DMS53 treated with DMSO at 0.1 percent for 48 hours (cell line): ENCODE measurements around the gene TMEM134.
A peak's percentile ranks its signal among the peaks of the same experiment; 100 is the strongest.

Experiments used
- DNase-seq: peaks from one replicate; lab custom pipeline; 2025; ENCODE audit not compliant: unreplicated experiment; lab: John Stamatoyannopoulos, UW

Gene TMEM134

DNA sequence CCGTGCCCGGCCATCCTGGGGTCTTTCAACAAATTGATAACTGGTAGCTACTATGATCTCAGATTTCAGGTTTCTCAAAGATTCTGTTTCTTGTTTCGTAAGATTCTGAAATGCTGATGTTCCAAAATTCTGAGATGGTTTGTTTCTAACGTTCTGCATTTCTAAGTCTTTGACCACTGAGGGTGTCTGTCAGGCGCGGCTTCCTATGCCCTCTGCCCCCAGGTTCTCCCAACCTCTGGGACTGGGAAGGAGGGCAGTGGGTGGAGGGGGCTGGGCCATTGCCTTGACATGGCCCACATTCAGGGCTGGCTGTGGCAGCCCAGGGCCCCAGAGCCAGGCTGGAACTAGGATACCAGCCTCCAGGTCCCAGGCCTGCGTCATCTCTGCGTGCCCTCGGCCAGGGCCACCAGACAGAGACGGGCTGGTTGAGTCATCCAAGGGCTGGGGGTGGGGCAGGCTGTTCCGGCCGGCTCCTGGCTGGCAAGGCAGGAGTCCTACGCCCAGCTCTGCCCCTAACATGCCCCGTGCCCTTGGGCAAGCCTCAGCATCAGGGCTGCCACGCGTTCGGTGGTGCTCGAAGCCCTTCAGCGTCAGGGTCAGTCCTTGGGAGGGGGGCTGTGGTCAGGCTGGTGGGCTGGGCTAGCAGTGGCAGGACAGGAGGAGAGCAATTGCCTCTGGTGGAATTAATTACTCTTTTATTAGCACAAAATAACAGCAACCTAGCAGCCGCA lies 5.2 kb downstream of the TMEM134 start:
- peak; percentile 78 for DNase-seq

GRCh38 chr11:67463186-67463585 lies 5.9 kb downstream of the TMEM134 start:
- no peak for DNase-seq

DNA sequence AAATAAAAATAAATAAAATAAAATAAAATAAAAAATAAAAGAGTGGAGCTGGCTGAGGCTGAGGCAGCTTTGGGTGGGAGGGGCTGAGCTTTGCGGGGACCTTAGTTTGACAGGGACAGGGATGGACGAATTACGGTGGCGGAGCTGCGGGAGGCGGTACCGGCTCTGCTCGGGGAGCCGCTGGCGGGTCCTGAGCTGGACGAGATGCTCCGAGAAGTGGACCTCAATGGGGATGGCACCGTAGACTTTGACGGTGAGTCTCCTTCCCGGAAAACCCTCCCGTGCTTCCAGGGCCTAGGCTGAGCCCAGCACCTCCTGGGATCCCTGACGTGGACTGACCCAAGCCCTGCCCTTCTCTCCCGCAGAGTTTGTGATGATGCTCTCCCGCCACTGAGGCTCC lies 10.8 kb downstream of the TMEM134 start:
- DNase-seq = no peak

DNA sequence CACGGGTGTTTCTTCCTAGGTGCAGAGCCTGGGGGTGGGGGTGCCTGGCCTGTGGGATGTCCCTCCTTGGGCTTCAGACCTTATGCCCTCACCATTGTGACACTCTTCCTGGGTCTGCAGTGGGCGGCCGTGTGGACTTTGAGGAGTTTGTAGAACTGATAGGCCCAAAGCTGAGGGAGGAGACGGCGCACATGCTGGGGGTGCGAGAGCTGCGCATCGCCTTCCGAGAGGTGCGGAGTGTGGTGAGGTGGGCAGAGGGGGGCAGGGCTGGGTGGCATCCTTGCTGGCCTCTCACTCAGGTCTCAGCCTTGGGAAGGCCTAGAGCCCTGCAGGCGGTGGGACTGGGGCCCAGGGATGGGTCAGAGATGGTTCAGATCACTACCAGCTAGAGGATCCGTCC lies 11.6 kb downstream of the TMEM134 start:
- DNase-seq = no peak

- DNase-seq = no peak
These were observed 12.9 kb downstream of the TMEM134 start for GRCh38 chr11:67456068-67456705.

DNA sequence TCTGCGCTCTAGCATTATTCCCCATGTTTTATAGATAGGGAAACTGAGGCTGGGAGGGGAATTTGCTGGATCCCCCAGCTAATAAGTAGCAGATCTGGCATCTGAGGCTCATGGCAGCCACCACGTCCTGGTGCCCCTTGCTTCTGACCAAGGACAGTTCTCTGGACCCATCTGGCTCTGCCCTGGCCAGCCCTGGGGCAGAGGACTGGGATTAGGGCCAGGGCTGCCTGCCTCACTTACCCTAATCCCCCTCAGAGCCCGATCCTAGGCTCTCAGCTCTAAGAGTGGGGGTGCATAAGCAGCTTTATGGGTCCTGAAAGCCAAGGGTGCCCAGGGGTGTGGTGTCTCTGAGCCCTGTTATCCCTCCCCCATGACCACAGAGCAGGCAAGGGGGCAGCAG lies 14.0 kb downstream of the TMEM134 start, which contains the start of gene CABP4:
Gene CABP4 (plus strand): TSS at position 301 of the 400 bp plus-strand sequence. CDS start 70 bp downstream, at position 371.
- DNase-seq = no peak

- DNase-seq = no peak
These were observed 15.0 kb downstream of the TMEM134 start for GRCh38 chr11:67453816-67454732.

- peak; percentile 25 for DNase-seq
These were observed 16.7 kb downstream of the TMEM134 start, which contains the start of gene GPR152 for GRCh38 chr11:67452141-67452952. TSS of gene GPR152 (minus strand) at chr11:67452729. CDS start at chr11:67452724, 5 bp downstream.

- DNase-seq = no peak
These were observed 17.4 kb downstream of the TMEM134 start for GRCh38 chr11:67451658-67451976.

DNA sequence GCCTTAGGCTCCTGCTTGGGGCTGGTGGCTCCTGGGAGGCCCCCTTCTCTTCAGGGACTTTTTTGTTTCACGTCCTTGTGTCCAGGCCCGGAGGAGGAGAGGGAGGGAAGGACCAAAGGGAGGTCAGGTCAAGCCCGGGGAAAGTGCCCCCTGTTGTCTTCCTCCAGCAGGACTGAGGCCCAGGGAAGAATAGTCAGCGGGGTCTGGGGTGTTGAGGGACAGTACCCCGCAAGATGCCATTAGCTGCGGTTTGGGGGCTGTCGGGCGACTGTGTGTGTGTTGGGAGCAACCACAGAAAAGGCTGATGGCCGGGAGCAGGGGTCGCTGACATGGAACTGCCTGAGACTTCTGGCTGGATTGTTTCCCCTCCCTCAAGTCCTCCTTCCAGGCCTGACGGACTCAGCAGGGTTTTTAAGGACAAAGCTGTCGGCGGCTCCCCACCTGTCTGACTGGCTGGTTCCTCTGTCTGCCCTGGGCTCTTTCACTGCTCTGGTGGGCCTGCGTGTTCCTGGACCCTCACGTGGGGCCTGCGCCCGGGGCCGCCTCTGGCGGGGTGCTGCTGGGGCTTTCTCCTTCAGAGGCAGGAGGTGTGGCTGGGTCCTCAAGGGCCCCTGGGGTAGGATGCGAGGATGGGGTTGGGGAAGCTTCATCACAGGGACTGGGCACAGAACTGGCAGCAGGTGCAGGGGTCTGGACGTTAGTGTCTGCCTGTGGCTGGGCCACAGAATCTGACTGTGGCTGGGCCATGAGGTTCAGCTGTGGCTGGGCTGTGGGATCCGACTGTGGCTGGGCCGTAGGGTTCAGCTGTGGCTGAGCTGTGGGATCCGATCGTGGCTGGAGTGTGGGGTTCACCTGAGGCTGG lies 18.0 kb downstream of the TMEM134 start:
- DNase-seq = no peak

DNA sequence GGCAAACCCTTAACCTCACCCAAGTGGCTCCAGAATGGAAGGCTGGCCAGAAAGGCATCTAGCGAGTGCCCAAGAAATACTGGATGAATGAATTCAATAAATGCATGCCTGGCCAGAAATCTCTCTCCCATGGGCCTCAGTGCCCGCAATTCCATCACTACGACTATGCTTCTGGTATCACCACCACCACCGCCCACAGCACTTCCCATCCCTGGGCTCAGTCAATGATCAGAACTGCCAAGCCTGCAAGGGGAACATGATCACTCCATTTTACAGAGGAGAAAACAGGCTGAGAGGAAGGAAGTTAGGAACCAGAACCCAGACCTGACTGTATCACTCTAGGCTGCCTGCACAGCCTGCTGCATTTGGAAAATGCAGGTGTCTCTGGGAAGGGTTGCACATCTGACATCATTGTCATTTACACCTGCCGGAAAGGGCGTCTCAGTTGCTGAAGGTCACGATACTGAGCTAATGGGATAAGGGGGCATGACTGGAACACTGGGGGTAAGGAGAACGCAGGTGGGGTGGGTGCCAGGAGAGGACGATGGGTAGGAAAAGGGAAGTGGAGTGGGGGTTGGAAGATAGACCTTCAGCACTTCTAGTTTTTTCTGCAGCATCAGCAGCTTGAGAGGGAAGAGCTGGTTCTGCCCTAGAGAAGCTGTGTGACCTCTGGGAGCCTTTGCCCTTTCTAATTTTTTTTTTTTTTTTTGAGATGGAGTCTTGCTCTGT lies 19.8 kb downstream of the TMEM134 start:
- peak; percentile 92 for DNase-seq

DNA sequence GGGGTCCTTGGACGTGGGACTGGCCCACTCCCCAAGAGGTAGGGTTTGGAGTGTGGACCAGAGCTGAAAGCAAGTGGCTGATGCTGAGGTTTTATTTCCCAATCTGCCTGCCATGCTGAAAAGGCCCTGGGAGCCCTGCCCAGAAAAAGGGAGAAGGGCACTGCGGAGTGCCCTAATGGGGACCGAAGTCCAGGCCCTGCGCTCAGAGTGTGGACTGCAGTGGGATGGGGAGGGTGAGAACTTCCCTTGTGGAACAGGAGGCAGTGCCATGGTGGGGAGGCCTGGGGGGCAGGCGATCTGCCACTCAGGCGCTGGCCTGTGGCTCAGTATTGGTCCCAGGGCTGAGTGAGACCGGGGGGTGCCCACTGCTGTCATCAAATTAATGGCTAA lies 20.8 kb downstream of the TMEM134 start:
- no peak for DNase-seq

DNA sequence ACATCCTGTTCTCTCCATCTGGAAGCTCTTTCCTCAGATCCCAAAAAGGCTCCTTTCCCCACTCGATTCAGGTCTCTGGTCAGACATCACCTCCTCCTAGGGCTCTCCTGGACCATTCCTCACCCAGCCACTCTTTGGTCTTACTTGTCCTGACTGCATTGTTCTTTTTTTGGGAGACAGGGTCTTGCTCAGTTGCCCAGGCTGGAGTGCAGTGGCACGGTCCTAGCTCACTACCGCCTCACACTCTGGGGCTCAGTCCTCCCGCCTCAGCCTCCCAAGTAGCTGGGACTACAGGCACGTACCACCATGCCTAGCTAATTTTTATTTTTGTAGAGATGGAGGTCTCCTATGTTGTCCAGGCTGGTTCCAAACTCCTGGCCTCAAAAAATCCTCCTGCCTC lies 23.5 kb downstream of the TMEM134 start:
- no peak for DNase-seq

DNA sequence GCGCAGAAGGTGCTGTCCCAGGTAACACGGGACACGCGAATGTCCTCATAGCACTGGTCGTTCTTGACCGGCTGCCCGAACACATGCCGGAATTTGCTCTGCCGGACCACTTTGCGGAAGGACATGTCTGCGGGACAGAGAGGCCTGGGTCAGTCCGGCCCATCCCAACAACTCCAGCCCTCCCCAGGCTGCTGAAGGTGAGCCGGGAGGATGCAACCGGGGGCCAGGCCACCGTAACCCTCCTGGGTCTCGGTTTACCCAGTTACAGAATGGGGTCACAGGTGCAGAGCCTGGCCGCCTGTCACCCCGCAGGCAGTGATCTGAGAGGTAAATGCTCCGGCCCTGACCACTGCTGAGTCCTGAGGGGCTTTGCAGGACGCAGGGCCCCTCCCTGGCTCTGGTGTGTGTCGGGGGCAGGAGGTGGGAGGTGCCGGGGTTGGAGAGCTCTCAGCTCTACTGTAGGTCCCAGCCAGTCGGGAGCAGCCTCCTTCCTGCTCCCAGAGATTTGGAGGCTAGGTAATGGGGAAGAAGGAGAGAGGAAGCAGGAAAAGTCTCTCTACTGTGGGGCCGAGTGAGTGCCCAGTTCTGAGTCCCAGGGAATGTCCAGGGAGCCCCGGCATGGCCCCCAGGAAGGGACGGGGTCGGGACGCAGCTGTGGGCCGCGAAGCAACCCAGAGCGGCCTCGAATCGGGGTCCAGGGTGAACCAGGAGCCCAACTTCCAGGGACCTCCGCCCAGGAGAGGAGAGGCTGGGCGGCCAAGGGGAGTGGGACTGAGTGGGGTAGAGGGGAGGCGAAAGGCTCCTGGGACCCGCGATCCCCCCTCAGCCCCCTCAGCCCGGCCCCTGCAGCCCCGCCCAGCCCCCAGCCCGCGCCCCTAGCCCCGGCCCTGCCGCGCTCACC lies 26.3 kb downstream of the TMEM134 start:
- DNase-seq = no peak

GRCh38 chr11:67441731-67442351 lies 27.2 kb downstream of the TMEM134 start:
- DNase-seq = no peak

DNA sequence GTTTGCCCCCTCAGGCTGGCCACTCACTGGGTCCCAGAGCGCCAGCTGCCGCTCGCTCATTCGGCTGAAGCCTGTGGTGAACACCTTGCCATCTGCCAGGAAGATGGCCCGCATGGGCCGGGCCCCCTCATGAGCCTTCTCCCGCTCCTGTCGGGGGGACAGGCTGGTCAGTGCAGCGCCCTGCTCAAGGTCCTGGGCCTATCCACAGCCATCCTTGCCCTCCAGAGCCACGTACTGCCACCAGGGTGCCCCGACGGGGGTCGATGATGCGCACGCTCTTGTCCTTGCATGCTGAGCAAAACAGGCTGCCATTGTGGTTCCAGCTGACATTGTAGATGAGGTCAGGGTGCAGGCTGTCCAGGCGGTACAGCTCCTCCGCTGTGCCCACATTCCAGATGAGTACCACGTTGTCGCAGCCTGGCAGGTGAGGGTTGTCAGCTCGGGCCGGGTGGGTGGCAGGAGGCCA lies 27.9 kb downstream of the TMEM134 start:
- no peak for DNase-seq

GRCh38 chr11:67440229-67441097 lies 28.6 kb downstream of the TMEM134 start:
- no peak for DNase-seq
